GM18861 (cell line): ENCODE measurements around the gene SGSH.
"Not testable (repeated sequence)": the region's sequence is repeated elsewhere in the genome, so short reads cannot be mapped to it uniquely, and the experiment has no call there.

Experiments
- ATAC-seq: cut with Tn5 transposase; IDR thresholded peaks from one replicate; pipeline ENCODE4 v1.9.1; 2021; ENCODE audit not compliant: unreplicated experiment

SGSH gene

DNA sequence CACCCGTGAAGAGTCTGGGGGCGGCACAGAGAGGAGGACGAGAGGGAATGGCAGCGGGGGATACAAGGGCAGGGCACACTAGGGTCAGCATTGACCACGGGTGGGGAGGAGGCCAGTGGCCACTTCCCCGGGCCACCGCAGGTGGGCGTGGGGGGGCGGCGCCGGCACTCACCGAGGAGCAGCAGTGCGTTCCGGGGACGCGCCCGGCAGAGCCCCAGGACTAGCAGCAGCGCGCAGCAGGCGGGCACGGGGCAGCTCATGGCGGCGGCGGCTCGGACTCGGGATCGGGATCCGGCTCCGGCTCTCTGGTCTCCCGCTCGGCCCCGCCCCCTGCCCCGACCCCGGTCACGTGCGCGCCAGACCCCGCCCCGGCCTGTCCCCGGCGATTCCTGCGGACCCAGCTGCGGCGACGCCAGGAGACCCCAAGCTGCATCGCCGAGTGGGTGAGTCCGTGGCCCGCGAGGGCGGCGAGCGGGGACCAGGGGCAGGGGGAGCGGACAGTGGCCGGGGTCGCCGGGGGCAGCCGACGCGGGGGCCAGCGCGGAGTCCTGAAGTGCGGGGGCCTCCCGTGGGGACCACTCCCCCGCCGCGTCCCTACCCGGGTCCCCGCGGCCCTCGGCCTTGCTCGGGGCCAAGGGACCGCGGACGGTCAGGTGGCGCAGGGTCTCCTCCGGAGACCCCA lies at the start of gene SGSH, which contains the start of gene SLC26A11:
Gene SGSH, minus strand, starts transcription at position 280 of the 682 bp plus-strand sequence. Its CDS starts 20 bp downstream, at position 260.
Gene SLC26A11, plus strand, starts transcription at position 374 of the 682 bp plus-strand sequence. CDS start 1,134 bp downstream, outside the sequence.
- peak; percentile 17 for ATAC-seq

GRCh38 chr17:80269405-80269807 lies 49.3 kb upstream of the SGSH start:
- ATAC-seq = no peak

DNA sequence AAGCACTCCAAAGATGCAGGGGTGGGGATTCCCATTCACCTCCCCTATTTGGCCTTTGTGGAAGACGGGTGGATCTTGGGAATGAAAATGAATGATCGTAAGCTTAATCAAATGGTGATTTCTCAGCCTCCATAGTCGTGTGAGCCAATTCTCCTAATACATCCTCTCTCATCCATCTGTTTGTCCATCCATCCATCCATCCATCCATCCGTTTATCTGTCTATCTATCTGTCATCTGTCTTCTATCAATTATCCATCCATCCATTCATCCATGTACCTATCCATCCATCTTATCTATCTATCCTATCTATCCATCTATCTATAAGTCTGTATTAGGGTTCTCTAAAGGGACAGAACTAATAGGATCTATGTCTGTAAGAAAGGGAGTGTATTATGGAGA lies 48.3 kb upstream of the SGSH start:
- ATAC-seq = no peak

DNA sequence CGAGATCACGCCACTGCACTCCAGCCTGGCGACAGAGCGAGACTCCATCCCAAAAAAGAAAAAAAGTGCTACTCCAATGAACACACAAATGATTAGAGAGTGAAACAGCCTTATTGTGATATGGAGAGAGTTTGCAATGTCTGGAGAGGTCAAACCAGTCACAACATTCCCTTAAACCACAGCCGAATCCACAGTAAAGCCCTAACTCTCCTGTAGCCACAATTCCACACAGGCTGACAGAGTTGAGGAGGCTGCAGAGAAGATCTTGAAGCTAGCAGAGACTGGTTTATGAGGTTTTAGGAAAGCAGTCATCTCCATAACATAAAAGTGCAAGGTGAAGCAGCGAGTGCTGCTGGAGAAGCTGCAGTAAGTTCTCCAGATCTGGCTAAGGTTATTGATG lies 47.3 kb upstream of the SGSH start:
- no peak for ATAC-seq

DNA sequence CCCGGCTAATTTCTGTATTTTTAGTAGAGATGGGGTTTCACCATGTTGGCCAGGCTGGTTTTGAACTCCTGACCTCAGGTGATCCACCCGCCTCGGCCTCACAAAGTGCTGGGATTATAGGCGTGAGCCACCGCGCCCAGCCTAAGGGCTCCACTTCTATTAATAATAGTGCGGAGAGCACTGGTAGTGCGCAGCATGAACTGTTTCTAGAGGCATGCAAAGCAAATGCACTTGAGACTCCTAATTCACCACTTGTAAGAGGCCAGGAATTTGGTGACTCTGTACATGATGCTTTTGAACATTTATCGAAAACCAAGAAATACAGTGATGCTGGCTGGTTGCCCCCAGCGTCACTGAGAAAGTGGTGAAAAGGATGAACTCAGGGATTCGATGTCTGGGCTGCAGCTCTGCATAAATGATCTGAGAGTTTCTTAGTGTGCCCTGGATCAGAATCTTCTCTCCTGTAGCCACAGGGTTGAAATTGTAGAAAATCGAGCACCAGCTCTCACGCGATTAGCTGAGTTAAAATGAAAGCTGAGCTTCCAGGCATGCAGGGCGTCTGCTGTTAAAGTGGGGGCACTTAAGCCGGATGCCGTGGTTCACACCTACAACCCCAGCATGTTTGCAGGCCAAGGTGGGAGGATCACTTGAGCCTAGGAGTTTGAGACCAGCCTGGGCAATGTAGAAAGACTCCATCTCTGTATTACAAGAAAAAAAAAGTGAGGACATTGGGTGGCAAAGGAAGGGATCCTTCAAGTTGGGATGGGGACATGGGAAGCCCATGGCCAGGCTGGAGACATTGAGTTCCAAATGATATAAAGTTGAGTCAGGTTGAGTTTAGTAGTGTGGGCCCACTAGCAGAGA lies 45.3 kb upstream of the SGSH start:
- ATAC-seq = no peak

DNA sequence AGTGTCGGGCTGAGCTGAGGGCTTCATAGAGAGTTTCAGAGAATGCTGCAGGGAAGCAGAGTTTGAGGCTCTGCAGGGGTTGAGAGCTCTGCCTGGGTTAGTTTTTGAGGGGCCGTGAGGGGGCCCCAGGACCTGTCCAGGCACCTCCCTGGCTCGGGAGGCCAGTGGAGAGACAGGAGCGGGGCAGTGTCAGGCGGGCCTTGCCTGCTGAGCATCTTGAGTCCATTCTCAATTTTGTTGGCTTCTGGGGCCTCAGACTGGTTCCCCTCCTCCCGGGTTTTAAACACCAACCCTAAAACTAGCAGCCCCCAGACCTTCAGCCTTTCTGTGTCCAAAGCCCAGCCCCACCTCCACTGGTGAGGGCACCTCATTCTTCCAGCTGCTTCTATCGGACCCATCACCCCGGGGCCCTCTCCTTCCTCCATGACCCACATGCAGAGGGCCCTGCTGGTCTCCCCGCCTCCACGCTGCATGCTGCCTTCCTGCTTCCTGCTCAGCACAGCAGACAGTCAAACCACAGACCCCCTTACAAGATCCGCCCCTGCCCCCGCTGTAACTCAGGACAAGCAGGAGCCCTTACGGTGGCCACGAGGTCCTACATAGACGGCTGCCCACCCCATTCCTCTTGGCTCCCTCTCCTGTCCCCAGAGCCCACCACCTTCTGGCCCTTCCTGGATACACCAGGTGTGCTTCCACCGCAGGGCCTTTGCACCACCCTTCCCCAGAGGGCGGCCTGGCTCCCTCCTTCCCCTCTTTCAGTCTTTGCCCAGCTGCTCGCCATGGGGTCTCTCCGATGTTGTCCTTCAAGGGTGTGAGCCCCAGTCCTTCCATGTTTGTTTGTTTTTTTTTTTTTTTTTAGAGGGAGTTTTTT lies 44.3 kb upstream of the SGSH start:
- ATAC-seq = no peak

- peak; percentile 42 for ATAC-seq
These were observed 43.4 kb upstream of the SGSH start for GRCh38 chr17:80263253-80264204.

DNA sequence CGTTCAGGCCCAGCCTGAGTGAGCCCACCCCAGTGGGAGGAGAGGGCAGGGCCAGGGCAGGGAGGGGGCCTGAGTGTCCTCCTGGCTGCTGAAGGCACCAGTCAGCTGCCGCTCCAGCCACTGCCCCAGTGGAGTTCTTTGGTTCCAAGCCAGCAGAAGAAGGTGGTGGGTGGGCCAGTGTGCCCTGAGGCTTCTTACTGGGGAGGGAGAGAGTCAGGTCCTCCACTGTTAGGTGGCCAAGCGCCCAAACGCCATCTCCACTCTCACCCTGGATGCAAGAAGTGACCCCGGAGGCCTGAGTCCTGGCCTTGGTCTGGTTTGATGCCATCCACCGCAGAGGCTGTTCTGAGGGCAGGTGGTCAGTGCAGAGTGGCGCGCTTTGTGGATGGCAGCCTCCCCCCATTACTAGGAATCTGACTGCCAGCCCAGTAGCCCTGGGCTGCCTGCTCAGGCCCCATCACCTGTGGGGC lies 42.7 kb upstream of the SGSH start:
- ATAC-seq = no peak

DNA sequence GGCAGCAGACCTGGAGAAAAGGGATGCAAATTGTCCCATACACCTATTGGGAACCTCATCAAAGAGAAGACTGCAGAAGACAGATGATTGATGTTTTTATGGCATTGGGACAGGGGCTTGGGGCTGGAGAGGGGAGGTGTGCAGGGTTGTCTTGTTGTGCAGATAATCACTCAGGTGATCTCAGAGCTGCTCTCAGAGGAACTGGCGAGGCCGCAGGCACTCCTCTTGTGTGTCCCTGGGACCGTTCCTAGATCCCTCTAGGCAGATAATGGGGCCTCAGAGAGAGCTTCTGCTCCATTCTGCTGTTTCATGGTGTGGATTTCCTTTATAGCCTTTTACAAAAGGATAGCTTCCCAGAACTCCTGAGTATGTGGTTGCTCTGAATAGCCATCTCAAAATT lies 42.2 kb upstream of the SGSH start:
- ATAC-seq = no peak

DNA sequence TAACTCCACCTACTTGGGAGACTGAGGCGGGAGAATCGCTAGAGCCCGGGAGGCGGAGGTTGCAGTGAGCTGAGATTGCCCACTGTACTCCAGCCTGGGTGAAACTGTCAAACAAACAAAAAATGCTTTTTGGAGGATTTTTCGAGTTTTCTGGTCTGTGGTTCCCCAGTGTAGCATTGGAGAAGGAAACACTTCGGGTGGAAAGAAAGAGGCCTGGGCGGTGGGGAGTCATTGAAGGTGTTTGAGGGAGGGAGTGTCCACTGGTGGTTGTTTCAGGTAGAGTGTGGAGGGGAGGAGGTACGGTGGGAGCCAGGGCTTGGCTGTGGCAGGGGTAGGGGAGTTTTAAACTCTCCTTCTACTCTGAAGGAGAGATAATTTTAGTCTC lies 41.8 kb upstream of the SGSH start:
- ATAC-seq = no peak

- peak; percentile 3 for ATAC-seq
These were observed 41.2 kb upstream of the SGSH start for GRCh38 chr17:80261159-80261894.

DNA sequence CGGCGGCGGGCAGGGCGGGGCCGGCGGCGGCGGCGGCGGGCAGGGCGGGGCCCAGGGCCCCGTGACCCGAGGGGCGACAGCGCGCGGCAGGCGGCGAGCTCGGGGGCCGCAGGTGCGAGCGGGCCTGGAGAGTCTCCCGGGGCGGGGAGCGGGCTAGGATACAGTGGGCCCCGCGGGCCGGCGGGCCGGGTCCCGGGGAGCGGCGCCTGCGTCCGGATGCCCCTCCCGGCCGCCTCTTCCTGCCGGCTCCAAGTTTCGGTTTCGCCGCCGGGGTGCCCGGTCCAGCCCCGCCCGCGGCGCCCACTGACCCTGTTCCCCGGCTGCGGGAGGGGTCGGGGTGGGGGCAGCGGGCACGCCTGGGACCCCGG lies 40.6 kb upstream of the SGSH start, which contains the start of gene RNF213:
Gene RNF213, plus strand, starts transcription at position 62 of the 368 bp plus-strand sequence. CDS start 2,830 bp downstream, outside the sequence.
- ATAC-seq = peak; percentile 22

- ATAC-seq = peak; percentile 26
These were observed 40.0 kb upstream of the SGSH start for GRCh38 chr17:80260069-80260535.

DNA sequence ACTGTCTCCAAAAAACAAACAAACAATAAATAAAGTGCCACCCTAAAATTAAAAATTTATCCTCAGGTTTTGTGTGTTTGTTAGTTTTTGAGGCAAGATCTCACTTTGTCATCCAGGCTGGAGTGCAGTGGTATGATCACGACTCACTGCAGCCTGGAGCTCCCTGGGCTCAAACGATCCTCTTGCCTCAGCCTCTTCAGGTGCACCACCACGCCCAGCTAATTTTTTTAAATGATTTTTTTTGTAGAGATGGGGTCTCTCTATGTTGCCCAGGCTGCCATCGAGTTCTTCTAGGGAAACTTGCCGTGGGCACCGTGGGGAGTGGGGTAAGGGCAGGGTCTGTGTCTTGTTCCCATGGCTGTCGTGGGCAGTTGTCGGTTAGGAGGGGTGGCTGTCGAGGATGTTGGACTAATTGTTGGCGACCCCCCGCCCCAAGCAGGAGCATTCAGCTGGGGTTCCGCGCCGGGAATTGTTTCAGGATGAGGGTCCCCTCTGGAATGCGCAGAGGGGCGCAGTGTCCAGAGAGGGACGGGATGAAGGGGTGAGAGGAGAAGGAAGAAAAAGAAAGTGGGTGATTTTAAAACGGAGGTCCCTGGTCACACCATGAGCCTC lies 39.4 kb upstream of the SGSH start:
- ATAC-seq = no peak

- not testable (repeated sequence) for ATAC-seq
These were observed 38.2 kb upstream of the SGSH start for GRCh38 chr17:80258296-80258695.

GRCh38 chr17:80257716-80258213 lies 37.6 kb upstream of the SGSH start:
- ATAC-seq = no peak

- no peak for ATAC-seq
These were observed 35.9 kb upstream of the SGSH start for GRCh38 chr17:80256034-80256350.

DNA sequence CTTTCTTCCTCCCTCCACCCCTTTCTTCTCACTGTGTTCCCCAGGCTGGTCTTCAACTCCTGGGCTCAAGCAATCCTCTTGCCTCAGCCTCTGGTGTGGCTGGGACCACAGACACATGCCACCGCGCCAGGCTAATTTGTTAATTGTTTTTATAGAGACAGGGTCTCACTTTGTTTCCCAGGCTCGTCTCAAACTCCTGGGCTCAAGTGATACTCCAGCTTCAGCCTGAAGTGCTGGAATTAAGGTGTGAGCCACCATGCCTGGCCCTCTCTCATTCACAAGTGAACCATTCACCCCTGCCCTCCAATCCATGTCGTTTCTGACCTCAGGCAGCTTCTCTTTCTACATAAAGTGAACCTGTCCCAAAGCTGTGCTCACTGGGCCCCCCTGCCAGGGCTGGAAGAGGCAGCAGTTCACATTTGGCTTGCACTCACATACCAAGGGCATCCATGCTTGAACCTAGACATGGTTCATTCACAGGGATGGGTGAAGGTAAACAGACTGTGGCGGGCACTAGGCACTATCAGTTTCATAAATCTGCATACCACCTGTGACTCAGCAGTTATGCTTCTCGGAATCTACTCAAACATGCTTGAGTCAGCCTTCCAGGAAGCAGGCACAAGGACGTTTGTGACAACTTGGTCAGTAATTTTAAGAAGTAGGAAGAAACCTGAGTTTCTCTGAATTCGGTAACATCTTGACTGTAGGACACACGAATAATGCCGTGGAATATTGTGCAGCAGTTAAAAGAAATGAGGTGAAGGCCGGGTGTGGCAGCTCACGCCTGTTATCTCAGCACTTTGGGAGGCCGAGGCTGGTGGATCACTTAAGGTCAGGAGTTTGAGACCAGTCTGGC lies 34.5 kb upstream of the SGSH start:
- ATAC-seq = peak; percentile 44
